Fibroblast of mammary gland (primary cell): ENCODE results near the gene CCSER1.

ENCODE experiments used
- DNase-seq: peaks from one replicate; pipeline ENCODE4 v3.0.0-alpha.2; 2010; ENCODE audit warnings: low read depth
- H3K4me3 ChIP-seq: 2 replicates; pipeline ENCODE4 v1.5.1; 2011; ENCODE audit warnings: low read depth, mild to moderate bottlenecking, low read length, moderate library complexity; ENCODE audit not compliant: control insufficient read depth
- CTCF ChIP-seq: conservative IDR thresholded peaks from 2 replicates; pipeline ENCODE4 v1.5.1; 2011; ENCODE audit warnings: low read depth, low read length, inconsistent platforms; ENCODE audit not compliant: control insufficient read depth, insufficient read depth

Gene CCSER1

DNA sequence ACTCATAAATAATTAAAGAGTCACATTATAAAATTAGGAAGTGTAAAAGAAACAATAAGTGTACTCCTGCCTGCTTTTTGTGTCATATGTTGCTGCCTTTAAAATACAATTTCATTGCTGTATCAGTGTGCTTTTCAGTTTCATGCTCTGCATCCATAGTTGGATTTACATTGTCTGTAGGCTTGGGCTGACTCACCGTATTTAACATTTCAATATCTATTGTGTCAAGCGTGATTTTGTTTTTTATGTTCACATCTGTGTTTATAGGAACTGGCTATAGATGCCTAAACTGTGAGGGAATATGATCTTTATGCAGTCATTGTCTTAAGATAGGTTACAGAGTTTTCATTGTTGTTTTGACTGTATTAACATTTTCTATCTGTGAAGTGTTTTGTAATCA is 18.1 kb downstream of the CCSER1 start:
- no peak for DNase-seq
- H3K4me3 ChIP-seq: no peak overlapping the region
- TF ChIP-seq CTCF: no peak

GRCh38 chr4:90146306-90146705 is 19.1 kb downstream of the CCSER1 start:
- DNase-seq: no peak
- no peak for TF ChIP-seq CTCF

DNA sequence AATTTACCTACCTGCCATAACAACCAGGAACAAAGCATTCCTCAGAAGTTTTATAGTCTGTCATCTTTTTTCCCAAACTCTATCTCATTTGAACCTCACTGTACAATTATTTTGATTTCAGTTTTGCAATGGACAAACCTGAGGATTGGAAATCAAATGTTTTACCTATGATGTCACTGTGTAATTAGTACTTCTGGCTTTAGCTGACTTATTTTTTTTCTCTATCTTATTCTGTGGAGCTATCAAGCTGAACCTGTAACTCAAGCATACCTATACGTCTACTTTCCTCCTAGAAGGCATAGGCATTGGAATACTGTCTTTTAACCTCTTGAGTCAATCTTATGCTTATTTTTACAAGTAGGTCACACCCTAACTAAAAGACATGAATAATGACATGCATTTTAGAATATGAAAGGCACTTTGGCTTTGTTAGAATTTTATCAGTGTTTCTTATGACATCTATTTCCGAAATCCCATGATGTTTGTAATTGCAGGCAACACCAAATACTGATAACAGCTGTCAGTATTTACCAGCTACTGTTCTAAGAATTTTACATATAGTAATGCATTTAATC is 21.5 kb downstream of the CCSER1 start:
- no peak for DNase-seq
- TF ChIP-seq CTCF: no peak
- no peak overlapping the region for H3K4me3 ChIP-seq

More at GRCh38 chr4:90146306-90146705, 19.1 kb downstream of the CCSER1 start:
- no peak overlapping the region for H3K4me3 ChIP-seq

- no peak for DNase-seq
- no peak for TF ChIP-seq CTCF
- no peak overlapping the region for H3K4me3 ChIP-seq
Observed at GRCh38 chr4:90152024-90152423, 24.8 kb downstream of the CCSER1 start.

- DNase-seq: no peak
- TF ChIP-seq CTCF: no peak
- H3K4me3 ChIP-seq: no peak overlapping the region
Observed at GRCh38 chr4:90159193-90159592, 32.0 kb downstream of the CCSER1 start.

GRCh38 chr4:90160044-90160443 is 32.9 kb downstream of the CCSER1 start:
- TF ChIP-seq CTCF: no peak
- no peak for DNase-seq
- no peak overlapping the region for H3K4me3 ChIP-seq

DNA sequence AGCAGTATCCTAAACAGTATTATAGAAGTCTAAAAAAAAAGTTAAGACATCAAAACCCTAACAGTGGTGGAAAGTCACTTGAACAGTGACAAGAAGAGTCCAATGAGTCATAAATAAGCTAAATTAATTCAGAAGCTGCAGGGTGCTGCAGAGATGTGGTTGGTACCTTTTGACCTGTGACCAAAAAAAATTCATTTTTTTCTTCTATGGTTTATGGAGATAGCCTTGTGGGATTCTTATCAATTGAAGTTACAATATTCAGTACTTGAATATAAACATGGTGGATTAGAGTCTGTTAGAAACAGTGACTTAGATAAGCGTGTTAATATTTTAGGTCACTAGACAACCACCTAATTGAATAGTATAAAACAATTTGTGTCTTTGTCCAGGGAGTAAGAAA is 35.4 kb downstream of the CCSER1 start:
- H3K4me3 ChIP-seq: no peak overlapping the region
- no peak for TF ChIP-seq CTCF

More for the DNA sequence above, 35.4 kb downstream of the CCSER1 start:
- DNase-seq: no peak
